Activated CD8-positive, alpha-beta T cell treated with anti-CD3 and anti-CD28 coated beads, Interleukin-2, amount 10 ng/mL, durations not matched to agents 7 days and 5 days (primary cell): ENCODE results near the gene SCAF4. TPM values are rescaled to one million over a fixed set of nuclear protein-coding genes. Genes with fewer than 3 reads are reported as not detected.
"Not testable (repeated sequence)": the region's sequence is repeated elsewhere in the genome, so short reads cannot be mapped to it uniquely, and the experiment has no call there.

Source experiments
- ATAC-seq: fragments of 150-1000 bp; cut with Tn5 transposase; one replicate; pipeline ENCODE4 v1.10.0; 2021; ENCODE audit warnings: moderate library complexity
- CTCF ChIA-PET: fragments of 350-600 bp; sonication (Branson Sonifier 250); formaldehyde crosslinking; loops from one replicate; lab custom pipeline; 2021; ENCODE audit warnings: antibody characterized with exemption; lab: Charles Lee
- POLR2A ChIA-PET: fragments of 350-600 bp; sonication (Branson Sonifier 250); formaldehyde crosslinking; loops from one replicate; lab custom pipeline; 2021; ENCODE audit warnings: antibody characterized with exemption; lab: Charles Lee
- DNase-seq: peaks from one replicate; pipeline ENCODE4 v3.0.0-alpha.2; 2020
- H3K27ac Mint-ChIP-seq: one replicate; pipeline ENCODE4 v1.8.0; 2021; ENCODE audit warnings: mild to moderate bottlenecking, mixed read lengths
- H3K27me3 Mint-ChIP-seq: one replicate; pipeline ENCODE4 v1.8.0; 2021; ENCODE audit warnings: low read depth, mixed read lengths
- H3K36me3 Mint-ChIP-seq: one replicate; pipeline ENCODE4 v1.8.0; 2021; ENCODE audit warnings: low read depth, mixed read lengths
- H3K4me1 Mint-ChIP-seq: one replicate; pipeline ENCODE4 v1.8.0; 2021; ENCODE audit warnings: low read depth, mixed read lengths
- H3K4me3 Mint-ChIP-seq: one replicate; pipeline ENCODE4 v1.8.0; 2021; ENCODE audit warnings: mild to moderate bottlenecking, mixed read lengths
- H3K9me3 Mint-ChIP-seq: one replicate; pipeline ENCODE4 v1.8.0; 2022; ENCODE audit warnings: mixed read lengths; ENCODE audit not compliant: insufficient read depth
- total RNA-seq, 2 experiments: library from RNA; stranded (reverse); gene quantifications; one replicate each; pipeline ENCODE4 v1.2.3, GENCODE V29; 2021

The SCAF4 gene
- total RNA-seq, 2 experiments from 2014 or later, result 53.2 TPM

GRCh38 chr21:31666445-31667010, 65.4 kb downstream of the SCAF4 start:
- ChIA-PET CTCF (interaction anchor here (0.7 to 1.7 kb wide), 2 partner anchors 9 to 22 kb away, joined by 3 to 4 read pairs; no protein-coding TSS in a partner anchor), POLR2A (no interaction called here)
- ATAC-seq, result no peak
- H3K27ac Mint-ChIP-seq, result peak overlapping the region; percentile 37
- peaks cover 77% of the 10 kb centered on the region for H3K36me3 Mint-ChIP-seq
- H3K27me3 Mint-ChIP-seq, result no peaks in the 10 kb centered on the region
- DNase-seq, result no peak
- H3K4me1 Mint-ChIP-seq, result peaks cover 66% of the 10 kb centered on the region
- H3K4me3 Mint-ChIP-seq, result no peak overlapping the region
- no peaks in the 10 kb centered on the region for H3K9me3 Mint-ChIP-seq

- H3K4me3 Mint-ChIP-seq, result peak overlapping the region; percentile 24
- H3K9me3 Mint-ChIP-seq, H3K27ac Mint-ChIP-seq, DNase-seq, ATAC-seq, POLR2A ChIA-PET, H3K27me3 Mint-ChIP-seq: not testable (repeated sequence)
- peaks cover 79% of the 10 kb centered on the region for H3K36me3 Mint-ChIP-seq
- peaks cover 71% of the 10 kb centered on the region for H3K4me1 Mint-ChIP-seq
- CTCF ChIA-PET, result interaction anchor here (1.7 kb wide), 1 partner anchor 9 kb away, joined by 4 read pairs; no protein-coding TSS in a partner anchor
Measured at GRCh38 chr21:31665869-31666268, 66.0 kb downstream of the SCAF4 start.

GRCh38 chr21:31665397-31665796, 66.5 kb downstream of the SCAF4 start:
- H3K4me3 Mint-ChIP-seq, result peak overlapping the region; percentile 24
- ChIA-PET POLR2A (no interaction called here), CTCF (no interaction called here)
- peaks cover 76% of the 10 kb centered on the region for H3K36me3 Mint-ChIP-seq
- DNase-seq, result peak; percentile 39
- H3K9me3 Mint-ChIP-seq, result no peaks in the 10 kb centered on the region
- peaks cover 76% of the 10 kb centered on the region for H3K4me1 Mint-ChIP-seq
- H3K27ac Mint-ChIP-seq, result peak overlapping the region; percentile 62
- H3K27me3 Mint-ChIP-seq, result no peaks in the 10 kb centered on the region
- ATAC-seq, result peak; percentile 38

- CTCF ChIA-PET, result no interaction called here
Measured at GRCh38 chr21:31663584-31664249, 68.2 kb downstream of the SCAF4 start.

GRCh38 chr21:31660591-31660990, 71.3 kb downstream of the SCAF4 start:
- Mint-ChIP-seq H3K27ac (peak overlapping the region; percentile 92), H3K36me3 (peaks cover 39% of the 10 kb centered on the region), H3K27me3 (no peaks in the 10 kb centered on the region), H3K4me3 (peak overlapping the region; percentile 98), H3K9me3 (peaks cover 2% of the 10 kb centered on the region), H3K4me1 (peaks cover 72% of the 10 kb centered on the region)
- no peak for ATAC-seq
- ChIA-PET POLR2A (no interaction called here), CTCF (no interaction called here)
- DNase-seq, result no peak

More at GRCh38 chr21:31663584-31664249, 68.2 kb downstream of the SCAF4 start:
- POLR2A ChIA-PET, result no interaction called here
- H3K36me3 Mint-ChIP-seq, result peaks cover 69% of the 10 kb centered on the region
- no peak overlapping the region for H3K4me3 Mint-ChIP-seq
- peaks cover 84% of the 10 kb centered on the region for H3K4me1 Mint-ChIP-seq
- no peaks in the 10 kb centered on the region for H3K27me3 Mint-ChIP-seq
- DNase-seq (no peak), ATAC-seq (no peak)
- peaks cover 2% of the 10 kb centered on the region for H3K9me3 Mint-ChIP-seq
- H3K27ac Mint-ChIP-seq, result no peak overlapping the region

- no peaks in the 10 kb centered on the region for H3K27me3 Mint-ChIP-seq
- peaks cover 72% of the 10 kb centered on the region for H3K4me1 Mint-ChIP-seq
- peaks cover 2% of the 10 kb centered on the region for H3K9me3 Mint-ChIP-seq
- peaks cover 35% of the 10 kb centered on the region for H3K36me3 Mint-ChIP-seq
- POLR2A ChIA-PET, result no interaction called here
- H3K27ac Mint-ChIP-seq, result peak overlapping the region; percentile 92
- no peak for DNase-seq
- CTCF ChIA-PET, result no interaction called here
- peak overlapping the region; percentile 98 for H3K4me3 Mint-ChIP-seq
- ATAC-seq, result no peak
Measured at GRCh38 chr21:31660259-31660565, 71.7 kb downstream of the SCAF4 start.

- ChIA-PET CTCF (no interaction called here), POLR2A (no interaction called here)
- H3K4me1 Mint-ChIP-seq, result peaks cover 74% of the 10 kb centered on the region
- peaks cover 2% of the 10 kb centered on the region for H3K9me3 Mint-ChIP-seq
- H3K27ac Mint-ChIP-seq, result peak within 1 kb of the TSS; percentile 99
- H3K36me3 Mint-ChIP-seq, result peaks cover 34% of the 10 kb centered on the region
- ATAC-seq, result peak; percentile 96
- H3K4me3 Mint-ChIP-seq, result peak within 1 kb of the TSS; percentile 98
- peak; percentile 97 for DNase-seq
- no peaks in the 10 kb centered on the region for H3K27me3 Mint-ChIP-seq
Measured at GRCh38 chr21:31659536-31660258, 72.2 kb downstream of the SCAF4 start, which contains the start of gene SOD1. Gene SOD1 (plus strand): TSS chr21:31659693. CDS start chr21:31659770, 77 bp downstream.

- Mint-ChIP-seq H3K4me1 (peaks cover 71% of the 10 kb centered on the region), H3K36me3 (peaks cover 32% of the 10 kb centered on the region), H3K4me3 (peak overlapping the region; percentile 96), H3K27ac (peak overlapping the region; percentile 99), H3K9me3 (peaks cover 2% of the 10 kb centered on the region), H3K27me3 (no peaks in the 10 kb centered on the region)
- ChIA-PET CTCF (no interaction called here), POLR2A (no interaction called here)
- no peak for DNase-seq
- no peak for ATAC-seq
Measured at GRCh38 chr21:31659286-31659535, 72.7 kb downstream of the SCAF4 start.

GRCh38 chr21:31658053-31658452, 73.9 kb downstream of the SCAF4 start:
- no peak for ATAC-seq

GRCh38 chr21:31656199-31657095, 75.5 kb downstream of the SCAF4 start:
- Mint-ChIP-seq H3K9me3 (peaks cover 2% of the 10 kb centered on the region), H3K4me3 (no peak overlapping the region), H3K27ac (peak overlapping the region; percentile 43), H3K27me3 (no peaks in the 10 kb centered on the region), H3K36me3 (peaks cover 9% of the 10 kb centered on the region), H3K4me1 (peaks cover 45% of the 10 kb centered on the region)
- ChIA-PET CTCF (no interaction called here), POLR2A (no interaction called here)
- ATAC-seq (no peak), DNase-seq (peak; percentile 30)

More at GRCh38 chr21:31658053-31658452, 73.9 kb downstream of the SCAF4 start:
- H3K4me3 Mint-ChIP-seq, result no peak overlapping the region
- H3K4me1 Mint-ChIP-seq, result peaks cover 61% of the 10 kb centered on the region
- CTCF ChIA-PET, result interaction anchor here (0.6 kb wide), 1 partner anchor 943 kb away, joined by 4 read pairs; no protein-coding TSS in a partner anchor
- H3K9me3 Mint-ChIP-seq, result peaks cover 2% of the 10 kb centered on the region
- H3K27ac Mint-ChIP-seq, result no peak overlapping the region
- POLR2A ChIA-PET, result no interaction called here
- no peaks in the 10 kb centered on the region for H3K27me3 Mint-ChIP-seq
- H3K36me3 Mint-ChIP-seq, result peaks cover 22% of the 10 kb centered on the region
- DNase-seq, result no peak

- not testable (repeated sequence) for H3K27me3 Mint-ChIP-seq, H3K36me3 Mint-ChIP-seq, H3K9me3 Mint-ChIP-seq, ATAC-seq
- DNase-seq, result peak; percentile 36
- CTCF ChIA-PET, result interaction anchor here (1.7 kb wide), 1 partner anchor 74 kb away, joined by 4 read pairs; no protein-coding TSS in a partner anchor
- Mint-ChIP-seq H3K4me1 (peaks cover 32% of the 10 kb centered on the region), H3K27ac (peak overlapping the region; percentile 87), H3K4me3 (peak overlapping the region; percentile 69)
- POLR2A ChIA-PET, result interaction anchor here (0.8 kb wide), 1 partner anchor 65 kb away, joined by 4 read pairs; no protein-coding TSS in a partner anchor
Measured at GRCh38 chr21:31654821-31655580, 76.9 kb downstream of the SCAF4 start.
